ENCODE results near the gene PPM1E.
"Not testable (repeated sequence)": the region's sequence is repeated elsewhere in the genome, so short reads cannot be mapped to it uniquely, and the experiment has no call there.

Gene PPM1E

GRCh38 chr17:58957725-58958073 is 202.0 kb downstream of the PPM1E start:
- DNase-seq, result not testable (repeated sequence)

- DNase-seq, result no peak
These were observed 204.4 kb downstream of the PPM1E start for GRCh38 chr17:58960068-58960467.

- DNase-seq, result no peak
These were observed 209.6 kb downstream of the PPM1E start for GRCh38 chr17:58965221-58965620.

GRCh38 chr17:58966208-58966607 is 210.6 kb downstream of the PPM1E start:
- no peak for DNase-seq

DNA sequence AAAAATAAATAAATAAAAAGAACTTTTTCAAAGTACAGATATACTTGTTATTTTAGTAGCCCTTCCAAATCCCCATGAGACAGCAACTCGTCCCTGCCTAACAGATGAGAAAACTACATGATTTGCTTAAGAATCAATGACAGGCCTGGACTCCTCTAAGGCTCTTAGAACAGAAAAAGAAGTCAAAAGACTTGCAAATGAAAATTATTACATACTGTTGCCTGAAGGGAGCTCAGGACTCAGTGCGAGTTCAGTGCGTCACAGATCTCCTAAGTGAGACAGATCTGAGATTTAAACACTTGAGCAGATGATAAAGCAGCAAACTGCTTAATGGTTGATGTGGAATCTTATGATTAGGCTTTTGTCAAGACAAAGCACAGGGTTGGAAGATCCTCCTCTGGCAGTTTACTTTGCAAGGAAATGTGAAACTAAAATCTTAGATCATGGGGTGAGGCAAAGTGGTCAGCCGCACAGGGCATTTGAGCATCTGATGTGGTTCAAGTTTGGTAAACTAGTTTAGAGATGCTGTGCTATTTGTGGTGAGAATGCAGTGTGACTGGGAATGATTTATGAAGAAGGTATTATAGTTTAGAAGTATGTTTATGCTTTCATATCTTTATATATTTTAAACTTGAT is 212.9 kb downstream of the PPM1E start:
- DNase-seq, result no peak

- no peak for DNase-seq
These were observed 213.5 kb downstream of the PPM1E start for GRCh38 chr17:58969156-58969555.

DNA sequence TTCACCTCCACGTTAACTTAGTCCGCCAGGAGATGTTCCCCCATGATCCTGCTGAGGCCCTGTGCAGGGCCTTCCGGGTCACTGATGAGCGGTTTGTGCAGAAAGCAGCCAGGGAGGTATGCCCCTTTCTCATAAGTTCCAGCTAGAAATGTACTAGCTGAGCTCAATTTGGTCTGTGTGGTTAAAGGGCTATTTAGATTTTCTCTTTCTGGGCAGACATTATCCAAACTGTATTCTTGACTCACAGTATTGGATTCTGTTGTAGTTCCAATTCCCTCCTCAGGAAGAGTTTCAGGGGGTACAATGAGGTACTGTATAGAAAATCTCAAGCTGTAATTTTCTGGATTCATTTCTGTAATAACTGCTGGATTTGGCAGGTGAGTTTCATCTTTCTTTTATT is 214.0 kb downstream of the PPM1E start:
- no peak for DNase-seq

GRCh38 chr17:58970609-58971450 is 215.2 kb downstream of the PPM1E start:
- no peak for DNase-seq

GRCh38 chr17:58974354-58974753 is 218.7 kb downstream of the PPM1E start:
- no peak for DNase-seq

DNA sequence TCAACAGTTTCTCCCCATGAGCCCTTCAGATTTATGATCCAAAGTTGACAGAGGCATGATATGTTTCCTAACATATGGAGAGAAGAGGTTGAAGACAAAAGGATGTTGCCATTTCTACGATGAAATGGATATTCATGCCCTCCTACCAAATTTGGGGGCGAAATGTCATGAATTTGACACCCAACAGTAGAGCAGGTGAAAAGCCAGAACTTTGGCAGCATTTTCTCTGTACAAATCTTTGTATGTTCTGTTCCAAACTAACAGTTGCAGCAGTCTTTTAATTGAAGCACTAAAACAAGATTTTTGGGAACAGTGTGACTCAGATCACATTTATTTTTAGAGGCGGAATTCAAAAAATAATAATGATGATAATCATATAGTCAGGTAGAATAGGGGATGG is 220.9 kb downstream of the PPM1E start:
- DNase-seq, result no peak

DNA sequence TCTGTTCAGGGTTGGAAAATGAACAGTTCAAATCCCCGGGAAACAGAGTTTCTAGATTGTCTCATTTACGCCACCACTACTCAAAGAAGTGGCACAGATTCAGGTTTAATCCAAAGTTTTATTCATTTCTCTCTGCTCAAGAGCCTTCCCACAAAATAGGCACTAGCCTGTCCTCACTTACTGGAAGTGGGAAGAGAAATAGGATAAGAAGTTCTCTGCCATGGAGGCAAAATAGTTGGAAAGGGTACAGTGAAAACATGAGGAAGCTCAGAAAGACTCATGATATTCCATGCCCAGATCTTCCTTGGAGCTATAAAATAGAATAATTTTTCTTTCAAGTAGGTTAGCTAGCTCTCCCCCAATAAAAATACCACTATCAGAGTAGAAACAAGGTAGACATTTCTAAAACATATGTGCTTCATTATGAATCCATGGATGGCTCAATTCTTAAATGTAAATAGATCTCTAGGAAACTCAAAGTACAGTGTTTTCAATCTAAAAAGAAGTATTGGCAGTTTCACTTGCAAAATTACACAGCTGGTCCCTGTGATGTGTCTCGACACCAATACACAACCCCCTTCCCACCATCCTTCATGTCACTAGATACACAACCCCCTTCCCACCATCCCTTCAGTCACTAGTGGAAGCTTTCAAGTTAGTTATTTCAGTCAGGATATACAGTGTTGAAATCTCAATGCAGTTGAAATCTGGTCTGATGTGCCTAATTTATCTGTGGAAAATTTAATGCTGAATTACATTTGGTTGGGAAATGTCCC is 225.2 kb downstream of the PPM1E start:
- no peak for DNase-seq

DNA sequence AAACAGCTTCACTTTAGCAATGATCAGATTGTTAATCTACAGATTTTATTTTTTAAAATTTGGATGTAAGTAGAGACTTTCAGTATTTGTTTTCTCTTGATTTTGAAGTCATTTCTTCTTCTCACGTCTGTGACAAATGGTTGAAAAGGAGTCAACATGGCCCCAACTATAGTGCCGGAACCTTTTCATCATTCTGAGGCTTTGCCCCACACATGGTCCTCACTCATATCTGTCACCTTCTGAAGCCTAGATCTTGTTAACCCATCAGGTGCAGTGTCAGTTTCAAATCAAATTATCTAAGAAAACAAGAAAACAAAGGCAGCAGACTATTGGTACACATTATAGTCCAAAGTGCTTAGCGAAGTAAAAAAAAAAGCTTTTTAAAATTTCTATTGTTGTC is 227.0 kb downstream of the PPM1E start:
- DNase-seq, result no peak

DNA sequence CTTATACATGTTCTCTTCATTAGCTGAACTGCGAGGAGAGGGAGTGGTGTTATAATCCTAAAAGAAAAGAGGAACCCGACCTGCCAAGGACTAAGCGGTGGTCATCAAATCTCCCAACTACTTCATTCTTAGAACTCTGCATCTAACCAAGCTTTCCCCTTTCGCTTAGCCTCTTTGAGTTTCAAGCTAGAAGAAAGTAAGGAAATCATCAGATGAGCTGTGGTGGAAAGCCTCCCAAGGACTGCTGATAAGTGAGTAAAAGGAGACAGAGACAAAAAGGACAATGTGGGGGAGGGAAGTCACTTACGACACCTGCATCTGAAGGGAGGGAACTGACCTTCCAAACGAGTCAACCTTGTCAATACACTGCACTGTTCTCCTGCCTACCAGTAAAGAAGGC is 229.7 kb downstream of the PPM1E start:
- DNase-seq, result no peak

GRCh38 chr17:58985971-58986370 is 230.3 kb downstream of the PPM1E start:
- DNase-seq, result no peak

DNA sequence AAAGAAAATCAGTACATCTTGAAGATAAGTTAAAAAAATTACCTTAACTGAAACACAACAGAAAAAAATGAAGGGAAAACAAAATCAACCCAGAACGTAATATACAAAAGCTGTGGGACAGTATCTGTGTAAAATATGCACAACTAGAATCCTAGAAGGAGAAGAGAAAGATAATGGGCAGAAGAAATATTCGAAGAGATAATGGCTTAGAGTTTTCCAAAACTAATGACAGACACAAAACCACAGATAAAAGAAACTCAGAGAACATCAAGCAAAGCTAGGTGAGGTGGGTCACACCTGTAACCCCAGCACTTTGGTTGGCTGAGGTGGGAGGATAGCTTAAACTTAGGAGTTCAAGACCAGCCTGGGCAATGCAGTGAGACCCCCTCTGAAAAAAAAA is 234.0 kb downstream of the PPM1E start:
- no peak for DNase-seq

- DNase-seq, result no peak
These were observed 236.2 kb downstream of the PPM1E start for GRCh38 chr17:58991718-58992331.

- DNase-seq, result no peak
These were observed 237.7 kb downstream of the PPM1E start for GRCh38 chr17:58993311-58993710.

DNA sequence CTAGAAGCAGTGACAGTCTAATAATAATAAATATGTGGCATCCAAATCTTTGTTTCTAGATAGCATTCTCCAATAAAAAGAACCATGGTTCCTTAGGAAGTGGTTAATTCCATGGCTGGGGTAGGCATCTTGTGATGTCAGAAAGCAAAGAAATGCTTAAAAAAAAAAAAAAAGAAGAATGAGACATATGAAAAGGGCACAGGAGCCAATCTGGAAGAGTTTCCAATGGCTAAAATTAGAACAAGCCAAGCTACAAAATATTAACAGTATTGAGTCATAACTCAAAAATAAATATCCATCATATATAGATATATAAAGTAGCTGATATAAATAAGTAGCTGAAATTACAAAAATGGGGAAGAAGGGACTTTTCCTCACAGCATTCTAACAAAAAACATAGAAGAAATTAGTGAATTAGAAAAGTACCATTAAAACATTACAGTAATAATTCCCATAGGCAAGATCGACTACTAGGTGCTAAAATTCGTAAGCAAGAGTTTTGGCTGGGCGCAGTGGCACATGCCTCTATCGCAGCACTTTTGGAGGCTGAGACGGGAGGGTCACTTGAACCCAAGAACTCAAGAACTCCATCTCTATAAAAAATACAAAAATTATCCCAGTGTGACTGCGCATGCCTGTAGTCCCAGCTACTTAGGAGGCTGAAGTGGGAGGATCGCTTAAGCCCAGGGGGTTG is 239.7 kb downstream of the PPM1E start:
- DNase-seq, result no peak

GRCh38 chr17:58996968-58997367 is 241.3 kb downstream of the PPM1E start:
- no peak for DNase-seq

GRCh38 chr17:58997756-58998553 is 242.3 kb downstream of the PPM1E start:
- no peak for DNase-seq

DNA sequence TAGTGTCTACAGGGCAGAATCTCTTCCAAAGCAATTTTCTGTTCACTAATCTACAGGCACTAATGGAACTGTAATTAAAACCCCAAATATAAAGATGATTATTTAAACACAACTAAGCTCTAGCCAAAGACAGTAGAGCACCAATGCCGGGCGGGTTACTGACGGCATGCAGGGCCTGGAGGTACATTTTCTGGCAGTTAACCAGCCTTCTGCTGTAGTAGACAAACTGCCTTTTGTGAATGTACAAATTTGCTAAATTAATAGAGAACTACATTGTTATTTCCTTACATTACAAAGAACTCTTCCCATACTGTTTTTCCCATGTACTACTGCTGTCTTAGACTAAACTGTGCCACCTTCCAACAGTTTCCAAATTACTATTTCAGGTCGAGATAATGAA is 243.2 kb downstream of the PPM1E start:
- DNase-seq, result no peak

- no peak for DNase-seq
These were observed 243.8 kb downstream of the PPM1E start for GRCh38 chr17:58999500-58999899.

Data from activated CD8-positive, alpha-beta memory T cell treated with anti-CD3 and anti-CD28 coated beads, Interleukin-2, amount 50 U/mL, for 48 hours (primary cell).